Suprapubic skin (tissue), 4 donors: ENCODE data around the gene MIGA1. TPM values are rescaled to one million over a fixed set of nuclear protein-coding genes. Genes with fewer than 3 reads are reported as not detected.

Source experiments
- DNase-seq, 2 donors: peaks; one replicate each; pipeline ENCODE4 v3.0.0-alpha.2; 2019; ENCODE audit warnings: low spot score in 2 of 2
- H3K27ac ChIP-seq: fragments of 200-600 bp; sonication (generic); one replicate; pipeline ENCODE4 v1.5.1; 2019
- H3K27me3 ChIP-seq: fragments of 200-600 bp; sonication (generic); one replicate; pipeline ENCODE4 v1.5.1; 2019
- H3K36me3 ChIP-seq: fragments of 200-600 bp; sonication (generic); one replicate; pipeline ENCODE4 v1.5.1; 2019
- H3K4me1 ChIP-seq: fragments of 200-600 bp; sonication (generic); one replicate; pipeline ENCODE4 v1.5.1; 2019
- H3K4me3 ChIP-seq: fragments of 200-600 bp; sonication (generic); one replicate; pipeline ENCODE4 v1.5.1; 2019; ENCODE audit warnings: mild to moderate bottlenecking
- H3K9me3 ChIP-seq: fragments of 200-600 bp; sonication (generic); one replicate; pipeline ENCODE4 v1.5.1; 2019
- EP300 ChIP-seq: sonication (generic); formaldehyde crosslinking; IDR thresholded peaks from one replicate; pipeline ENCODE4 v1.6.1; 2017; ENCODE audit warnings: antibody characterized with exemption
- POLR2A ChIP-seq, 2 donors: fragments of 450-650 bp; IDR thresholded peaks; one replicate each; pipeline ENCODE4 v1.6.1; 2017; ENCODE audit warnings: antibody characterized with exemption in 2 of 2, mild to moderate bottlenecking in 2 of 2, moderate library complexity in 2 of 2
- POLR2AphosphoS5 ChIP-seq, 3 donors: sonication (generic); formaldehyde crosslinking; IDR thresholded peaks; one replicate each; pipeline ENCODE4 v1.6.1; 2017; ENCODE audit warnings: antibody characterized with exemption in 3 of 3
- WGBS: methylation state at CpG from one replicate; pipeline ENCODE4 v1.1.5; 2018; 5-methylcytosine and 5-hydroxymethylcytosine counted together
- total RNA-seq, 4 donors: library from RNA; depleted of rRNA; stranded (reverse); fragments of >200 nt; gene quantifications; one replicate each; pipeline ENCODE4 v1.1.0, GENCODE V29; 2016
- TF ChIP-seq, protein P1 (sequence below), 2 donors: fragments of 200-600 bp in 1 of 2; fragments of 450-650 bp in 1 of 2; sonication (generic) in 1 of 2; IDR thresholded peaks; one replicate each; pipeline ENCODE4 v1.5.1; 2016 to 2019; ENCODE audit warnings: antibody characterized with exemption in 2 of 2, mild to moderate bottlenecking in 1 of 2, moderate library complexity in 1 of 2

Gene MIGA1
- total RNA-seq, 4 donors from 2014 or later: 7.6 to 17.6 (median 10.2) TPM

DNA sequence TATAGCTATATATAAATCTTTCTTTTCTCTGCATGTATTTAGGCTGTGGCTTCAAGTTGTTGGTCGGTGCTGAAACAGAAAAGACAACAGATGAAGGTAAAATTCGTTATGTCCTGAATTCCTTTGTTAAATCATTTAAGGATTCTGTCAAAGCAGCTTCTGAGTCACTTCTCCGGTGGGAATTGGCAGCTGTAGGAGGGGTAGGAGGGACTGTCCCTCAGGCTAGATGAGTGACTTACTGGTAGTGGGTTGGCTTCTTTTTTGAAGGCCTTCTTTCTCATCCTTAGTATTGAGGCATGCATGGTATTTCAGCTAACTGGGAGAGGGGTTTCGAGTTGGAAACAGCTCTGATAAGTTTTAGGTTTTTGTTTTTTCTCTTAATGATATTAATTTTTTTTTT, 86.8 kb downstream of the MIGA1 start:
- DNase-seq: no peak

DNA sequence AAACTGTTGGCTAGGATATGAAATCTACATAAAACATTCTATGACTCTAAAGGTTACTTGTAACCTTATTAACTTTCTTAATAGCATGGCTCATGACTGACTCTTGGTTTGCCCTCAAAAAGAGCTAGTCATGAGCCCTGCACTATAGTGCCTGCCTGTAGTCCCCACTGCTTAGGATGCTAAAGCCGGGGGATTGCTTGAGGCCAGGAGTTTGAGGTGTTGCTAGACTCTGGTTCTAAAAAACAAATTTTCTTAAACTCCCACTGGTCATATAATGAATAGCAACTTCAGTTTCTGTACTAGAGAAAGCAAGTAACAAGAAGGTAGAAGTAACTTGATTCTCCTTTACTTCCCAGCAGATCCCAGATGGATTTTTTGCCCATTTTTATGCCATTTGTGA, 93.2 kb downstream of the MIGA1 start:
- 81% methylated on average over 1 of the region's 1 CpG for WGBS
- TF ChIP-seq, protein P1, sequence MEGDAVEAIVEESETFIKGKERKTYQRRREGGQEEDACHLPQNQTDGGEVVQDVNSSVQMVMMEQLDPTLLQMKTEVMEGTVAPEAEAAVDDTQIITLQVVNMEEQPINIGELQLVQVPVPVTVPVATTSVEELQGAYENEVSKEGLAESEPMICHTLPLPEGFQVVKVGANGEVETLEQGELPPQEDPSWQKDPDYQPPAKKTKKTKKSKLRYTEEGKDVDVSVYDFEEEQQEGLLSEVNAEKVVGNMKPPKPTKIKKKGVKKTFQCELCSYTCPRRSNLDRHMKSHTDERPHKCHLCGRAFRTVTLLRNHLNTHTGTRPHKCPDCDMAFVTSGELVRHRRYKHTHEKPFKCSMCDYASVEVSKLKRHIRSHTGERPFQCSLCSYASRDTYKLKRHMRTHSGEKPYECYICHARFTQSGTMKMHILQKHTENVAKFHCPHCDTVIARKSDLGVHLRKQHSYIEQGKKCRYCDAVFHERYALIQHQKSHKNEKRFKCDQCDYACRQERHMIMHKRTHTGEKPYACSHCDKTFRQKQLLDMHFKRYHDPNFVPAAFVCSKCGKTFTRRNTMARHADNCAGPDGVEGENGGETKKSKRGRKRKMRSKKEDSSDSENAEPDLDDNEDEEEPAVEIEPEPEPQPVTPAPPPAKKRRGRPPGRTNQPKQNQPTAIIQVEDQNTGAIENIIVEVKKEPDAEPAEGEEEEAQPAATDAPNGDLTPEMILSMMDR (IDR thresholded peaks at IDR 0.05): no peak
- TF ChIP-seq POLR2AphosphoS5 (IDR thresholded peaks at IDR 0.05) (no peak), POLR2A (IDR thresholded peaks at IDR 0.05) (no peak), EP300 (no peak)
- Histone ChIP-seq H3K9me3 (no peaks in the 10 kb centered on the region), H3K4me1 (no peaks in the 10 kb centered on the region), H3K27ac (no peak overlapping the region), H3K36me3 (peaks cover 21% of the 10 kb centered on the region), H3K4me3 (no peak overlapping the region), H3K27me3 (no peaks in the 10 kb centered on the region)
- DNase-seq: no peak

More for the DNA sequence above, 86.8 kb downstream of the MIGA1 start:
- no peak overlapping the region for H3K27ac ChIP-seq
- no peaks in the 10 kb centered on the region for H3K9me3 ChIP-seq
- H3K4me1 ChIP-seq: no peaks in the 10 kb centered on the region
- no peak for TF ChIP-seq POLR2A (IDR thresholded peaks at IDR 0.05)
- no peak for TF ChIP-seq POLR2AphosphoS5 (IDR thresholded peaks at IDR 0.05)
- no peak for TF ChIP-seq EP300
- TF ChIP-seq, protein P1 (IDR thresholded peaks at IDR 0.05): no peak
- H3K4me3 ChIP-seq: no peak overlapping the region
- no peaks in the 10 kb centered on the region for H3K27me3 ChIP-seq
- WGBS: 64% methylated on average over 4 of the region's 4 CpGs
- H3K36me3 ChIP-seq: peaks cover 40% of the 10 kb centered on the region

DNA sequence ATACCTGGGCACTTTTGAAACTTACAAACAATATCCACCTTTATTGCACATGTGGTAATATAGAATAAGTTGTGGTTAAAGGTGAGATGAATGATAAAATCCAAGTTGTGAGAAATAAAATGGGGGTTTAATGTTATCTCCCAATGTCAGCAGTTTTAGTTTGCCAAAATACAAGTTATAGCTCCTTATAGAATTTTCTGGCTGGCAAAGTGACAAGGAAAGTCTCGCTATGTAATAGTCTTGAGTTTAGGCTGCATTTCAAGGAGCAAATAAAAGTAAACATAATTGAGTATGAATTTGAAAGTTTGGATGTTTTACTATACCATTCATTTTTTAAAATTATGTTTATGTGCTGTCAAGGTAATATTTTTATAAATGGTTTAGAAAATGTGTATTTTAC, 94.0 kb downstream of the MIGA1 start:
- Histone ChIP-seq H3K27ac (no peak overlapping the region), H3K36me3 (peaks cover 13% of the 10 kb centered on the region), H3K27me3 (no peaks in the 10 kb centered on the region), H3K9me3 (no peaks in the 10 kb centered on the region), H3K4me1 (no peaks in the 10 kb centered on the region), H3K4me3 (no peak overlapping the region)
- no peak for TF ChIP-seq POLR2A (IDR thresholded peaks at IDR 0.05)
- TF ChIP-seq, protein P1 (IDR thresholded peaks at IDR 0.05): no peak
- TF ChIP-seq POLR2AphosphoS5 (IDR thresholded peaks at IDR 0.05): no peak
- TF ChIP-seq EP300: no peak
- 92% methylated on average over 1 of the region's 1 CpG for WGBS
- no peak for DNase-seq

DNA sequence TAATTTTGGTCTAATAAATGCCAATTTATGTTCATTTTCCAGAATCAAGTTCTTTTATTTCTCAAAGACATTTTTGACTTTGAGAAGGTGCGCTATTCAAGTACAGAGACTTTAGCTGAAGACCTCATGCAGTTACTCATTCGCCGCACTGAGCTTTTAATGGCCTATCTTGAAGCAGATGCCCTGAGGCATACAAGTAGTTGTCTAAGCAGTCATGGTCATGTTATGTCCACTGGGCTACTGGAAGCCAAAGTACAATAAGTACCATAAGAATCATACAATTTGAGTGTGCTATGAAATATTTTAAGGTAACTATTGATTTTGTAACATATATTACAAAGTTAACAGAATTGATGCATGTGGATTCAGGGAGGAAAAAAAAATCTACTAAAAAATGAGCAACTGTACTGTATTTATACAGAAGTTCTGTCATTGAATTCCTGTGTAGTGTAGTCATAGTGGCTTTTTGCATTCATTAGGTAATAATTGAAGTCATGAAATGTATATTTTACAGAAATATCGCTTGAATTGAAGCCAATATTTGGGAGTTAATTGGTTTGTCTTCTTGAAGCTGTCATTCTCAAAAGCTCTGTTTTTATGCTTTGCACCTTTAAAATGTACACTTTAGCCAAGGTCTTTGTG, 95.5 kb downstream of the MIGA1 start:
- DNase-seq: no peak
- H3K27me3 ChIP-seq: no peaks in the 10 kb centered on the region
- H3K4me1 ChIP-seq: no peaks in the 10 kb centered on the region
- no peaks in the 10 kb centered on the region for H3K9me3 ChIP-seq
- H3K27ac ChIP-seq: no peak overlapping the region
- H3K36me3 ChIP-seq: peaks cover 13% of the 10 kb centered on the region
- 95% methylated on average over 4 of the region's 4 CpGs for WGBS
- no peak overlapping the region for H3K4me3 ChIP-seq
- TF ChIP-seq POLR2A (IDR thresholded peaks at IDR 0.05): no peak
- no peak for TF ChIP-seq POLR2AphosphoS5 (IDR thresholded peaks at IDR 0.05)
- no peak for TF ChIP-seq EP300
- TF ChIP-seq, protein P1 (IDR thresholded peaks at IDR 0.05): no peak

DNA sequence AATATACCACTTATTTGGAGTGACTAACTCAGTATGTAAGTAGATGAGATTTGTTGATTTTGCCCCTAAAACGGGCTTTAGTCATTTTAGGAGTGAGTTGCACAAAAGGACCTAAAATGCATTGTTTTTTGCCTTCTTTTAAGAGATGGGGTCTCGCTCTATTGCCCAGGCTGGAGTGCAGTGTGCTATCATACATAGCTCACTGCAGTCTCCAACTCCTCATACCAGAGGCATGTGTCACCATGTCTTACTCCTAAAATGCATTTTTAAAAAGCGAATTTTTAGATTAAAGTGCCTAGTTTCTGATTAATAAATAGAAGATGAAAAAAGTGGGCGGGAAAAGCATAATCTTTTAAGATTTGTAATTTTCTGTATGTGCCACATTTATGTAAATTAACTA, 97.4 kb downstream of the MIGA1 start:
- 91% methylated on average over 4 of the region's 4 CpGs for WGBS
- DNase-seq: no peak
- peaks cover 13% of the 10 kb centered on the region for H3K36me3 ChIP-seq
- H3K27ac ChIP-seq: no peak overlapping the region
- no peaks in the 10 kb centered on the region for H3K4me1 ChIP-seq
- no peak overlapping the region for H3K4me3 ChIP-seq
- no peaks in the 10 kb centered on the region for H3K9me3 ChIP-seq
- TF ChIP-seq POLR2AphosphoS5 (IDR thresholded peaks at IDR 0.05) (no peak), EP300 (no peak), POLR2A (IDR thresholded peaks at IDR 0.05) (no peak)
- TF ChIP-seq, protein P1 (IDR thresholded peaks at IDR 0.05): no peak
- H3K27me3 ChIP-seq: no peaks in the 10 kb centered on the region
